ENCODE measurements around the gene GJC2. TPM values are rescaled to one million over a fixed set of nuclear protein-coding genes. Genes with fewer than 3 reads are reported as not detected.
A peak's percentile ranks its signal among the peaks of the same experiment; 100 is the strongest.

Gene GJC2
- total and polyA plus RNA-seq, 10 of the 15 experiments (the other 5 are each of a cell fraction or from before 2014, with no cell fraction given): 0.04 to 0.44 (median 0.07) TPM; not detected in 4

GRCh38 chr1:228139931-228140723 lies 9.6 kb upstream of the GJC2 start, which contains the start of gene GUK1 (continued):
- TF ChIP-seq PML (IDR thresholded peaks at IDR 0.05; ENCODE audit: low read length): no peak; the same call in 1 of the 2 replicates
- TF ChIP-seq SP1 (IDR thresholded peaks at IDR 0.05; ENCODE audit: low read depth, low read length): peak; percentile 89
- TF ChIP-seq ZZZ3 (IDR thresholded peaks at IDR 0.05; ENCODE audit: control insufficient read depth, insufficient read length, low read depth): no peak
- TF ChIP-seq SMAD5 (IDR thresholded peaks at IDR 0.05; ENCODE audit: low read depth): no peak
- TF ChIP-seq BRCA1 (IDR thresholded peaks at IDR 0.05; ENCODE audit: low read depth, low read length): no peak
- no peak for TF ChIP-seq GABPA (IDR thresholded peaks at IDR 0.05; ENCODE audit: low read depth)
- TF ChIP-seq RCOR1 (conservative IDR thresholded peaks at IDR 0.05; ENCODE audit: low read depth, low read length): 0 out of 2 replicates have a peak, but pooled peaks have one; percentile 45
- TF ChIP-seq, protein P1, sequence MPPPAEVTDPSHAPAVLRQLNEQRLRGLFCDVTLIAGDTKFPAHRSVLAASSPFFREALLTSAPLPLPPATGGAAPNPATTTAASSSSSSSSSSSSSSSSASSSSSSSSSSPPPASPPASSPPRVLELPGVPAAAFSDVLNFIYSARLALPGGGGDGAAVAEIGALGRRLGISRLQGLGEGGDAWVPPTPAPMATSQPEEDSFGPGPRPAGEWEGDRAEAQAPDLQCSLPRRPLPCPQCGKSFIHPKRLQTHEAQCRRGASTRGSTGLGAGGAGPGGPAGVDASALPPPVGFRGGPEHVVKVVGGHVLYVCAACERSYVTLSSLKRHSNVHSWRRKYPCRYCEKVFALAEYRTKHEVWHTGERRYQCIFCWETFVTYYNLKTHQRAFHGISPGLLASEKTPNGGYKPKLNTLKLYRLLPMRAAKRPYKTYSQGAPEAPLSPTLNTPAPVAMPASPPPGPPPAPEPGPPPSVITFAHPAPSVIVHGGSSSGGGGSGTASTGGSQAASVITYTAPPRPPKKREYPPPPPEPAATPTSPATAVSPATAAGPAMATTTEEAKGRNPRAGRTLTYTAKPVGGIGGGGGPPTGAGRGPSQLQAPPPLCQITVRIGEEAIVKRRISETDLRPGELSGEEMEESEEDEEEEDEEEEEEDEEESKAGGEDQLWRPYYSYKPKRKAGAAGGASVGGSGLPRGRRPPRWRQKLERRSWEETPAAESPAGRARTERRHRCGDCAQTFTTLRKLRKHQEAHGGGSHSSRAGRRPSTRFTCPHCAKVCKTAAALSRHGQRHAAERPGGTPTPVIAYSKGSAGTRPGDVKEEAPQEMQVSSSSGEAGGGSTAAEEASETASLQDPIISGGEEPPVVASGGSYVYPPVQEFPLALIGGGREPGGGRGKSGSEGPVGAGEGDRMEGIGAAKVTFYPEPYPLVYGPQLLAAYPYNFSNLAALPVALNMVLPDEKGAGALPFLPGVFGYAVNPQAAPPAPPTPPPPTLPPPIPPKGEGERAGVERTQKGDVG (CRISPR knock-in tag; IDR thresholded peaks at IDR 0.05): no peak
- TF ChIP-seq TBL1XR1 (IDR thresholded peaks at IDR 0.05; ENCODE audit: low read depth, low read length): peak; percentile 66; the same call in 1 of the 2 replicates
- peak; percentile 37; the same call in 1 of the 2 replicates for TF ChIP-seq NRF1 (conservative IDR thresholded peaks at IDR 0.05; ENCODE audit: low read depth, low read length)
- TF ChIP-seq BHLHE40 (IDR thresholded peaks at IDR 0.05; ENCODE audit: borderline replicate concordance in 1 of 2, low read depth in 2 of 2, low read length in 1 of 2): peak; percentile 59 to 71; a peak in 3 of 4 replicates
- no peak for TF ChIP-seq ASH2L (IDR thresholded peaks at IDR 0.05; ENCODE audit: borderline replicate concordance, low read depth)
- TF ChIP-seq POU2F2 (IDR thresholded peaks at IDR 0.05; ENCODE audit: borderline replicate concordance, low read depth, low read length): peak; percentile 48; the same call in 2 of the 3 replicates
- TF ChIP-seq SREBF1 (IDR thresholded peaks at IDR 0.05; ENCODE audit: low read length): no peak
- peak; percentile 71 for TF ChIP-seq RUNX3 (IDR thresholded peaks at IDR 0.05; ENCODE audit: low read length)
- no peak for TF ChIP-seq YBX1 (IDR thresholded peaks at IDR 0.05)
- TF ChIP-seq EZH2 (IDR thresholded peaks at IDR 0.05; ENCODE audit: borderline replicate concordance, control insufficient read depth, low read depth, low read length): no peak
- no peak for TF ChIP-seq SUZ12 (IDR thresholded peaks at IDR 0.05; ENCODE audit: unreplicated experiment)
- no peak for TF ChIP-seq RAD21 (IDR thresholded peaks at IDR 0.05; ENCODE audit: insufficient read depth, low read depth, low read length)
- no peak for TF ChIP-seq BCL3 (IDR thresholded peaks at IDR 0.05; ENCODE audit: borderline replicate concordance, insufficient read depth, low read depth, low read length, poor library complexity, severe bottlenecking)
- peak; percentile 79; the same call in 1 of the 2 replicates for TF ChIP-seq DPF2 (IDR thresholded peaks at IDR 0.05)
- no peak for TF ChIP-seq FOS (IDR thresholded peaks at IDR 0.05; ENCODE audit: borderline replicate concordance, extremely low read depth, insufficient read length)
- no peak for TF ChIP-seq CBX3 (IDR thresholded peaks at IDR 0.05; ENCODE audit: borderline replicate concordance, low read depth)
- TF ChIP-seq ZBED1 (IDR thresholded peaks at IDR 0.05; ENCODE audit: borderline replicate concordance): peak; percentile 99
- no peak for TF ChIP-seq SUPT20H (IDR thresholded peaks at IDR 0.05; ENCODE audit: borderline replicate concordance, control insufficient read depth, low read depth, low read length)
- no peak for TF ChIP-seq JUNB (IDR thresholded peaks at IDR 0.05)
- TF ChIP-seq HCFC1 (IDR thresholded peaks at IDR 0.05; ENCODE audit: low read length): peak; percentile 66
- TF ChIP-seq MXI1 (IDR thresholded peaks at IDR 0.05; ENCODE audit: low read depth, low read length): peak; percentile 47; the same call in 1 of the 2 replicates
